Uterus (tissue), 4 donors: ENCODE data around the gene DGCR2. TPM values are rescaled to one million over a fixed set of nuclear protein-coding genes. Genes with fewer than 3 reads are reported as not detected.

Source experiments
- DNase-seq, 2 donors: peaks; one replicate each; pipeline ENCODE4 v3.0.0-alpha.2; 2019 to 2020
- H3K27ac ChIP-seq, 2 donors: fragments of 200-600 bp; sonication (generic); 1 replicate in 1 of 2; 2 replicates in 1 of 2; pipeline ENCODE4 v1.5.1; 2016 to 2018
- H3K27me3 ChIP-seq, 2 donors: fragments of 200-600 bp; sonication (generic); one replicate each; pipeline ENCODE4 v1.5.1; 2018 to 2019; ENCODE audit warnings: control low read depth in 1 of 2
- H3K36me3 ChIP-seq, 2 donors: fragments of 200-600 bp; sonication (generic); one replicate each; pipeline ENCODE4 v1.5.1; 2019; ENCODE audit warnings: control low read depth in 1 of 2
- H3K4me1 ChIP-seq, 2 donors: fragments of 200-600 bp; sonication (generic); one replicate each; pipeline ENCODE4 v1.5.1; 2018 to 2019; ENCODE audit warnings: control low read depth in 1 of 2
- H3K4me3 ChIP-seq, 2 donors: fragments of 200-600 bp; sonication (generic); 1 replicate in 1 of 2; 2 replicates in 1 of 2; pipeline ENCODE4 v1.5.1; 2018 to 2019; ENCODE audit warnings: mild to moderate bottlenecking in 1 of 2
- H3K9me3 ChIP-seq, 2 donors: fragments of 200-600 bp; sonication (generic); one replicate each; pipeline ENCODE4 v1.5.1; 2019; ENCODE audit warnings: control low read depth in 1 of 2
- CTCF ChIP-seq, 4 experiments: fragments of 200-600 bp in 2 of 4; fragments of 450-650 bp in 2 of 4; sonication (generic) in 2 of 4; IDR thresholded peaks; one replicate each; pipeline ENCODE4 v1.5.1; 2016 to 2019; ENCODE audit warnings: antibody characterized with exemption in 4 of 4, mild to moderate bottlenecking in 2 of 4, moderate library complexity in 1 of 4
- POLR2A ChIP-seq, 2 donors: fragments of 450-650 bp; IDR thresholded peaks; one replicate each; pipeline ENCODE4 v1.6.1; 2016; ENCODE audit warnings: antibody characterized with exemption in 2 of 2, mild to moderate bottlenecking in 1 of 2, moderate library complexity in 1 of 2
- intact Hi-C: fragments of 100-400 bp; cut with DNase I; formaldehyde crosslinking; loops from one replicate; pipeline ENCODE4 v1.15.1; 2023; ENCODE audit warnings: low total_unique reads
- total RNA-seq, 4 donors: library from RNA; depleted of rRNA in 3 of 4; stranded (reverse); fragments of >200 nt in 3 of 4; gene quantifications; one replicate each; pipeline versions ENCODE4 v1.1.0 to v1.2.4, GENCODE V29; 2014 to 2023
- donor health status: DM: yes; HTN: yes; CAD: no.

The DGCR2 gene
- total RNA-seq, 4 donors from 2014 or later: 18.2 to 88.9 (median 47.6) TPM

DNA sequence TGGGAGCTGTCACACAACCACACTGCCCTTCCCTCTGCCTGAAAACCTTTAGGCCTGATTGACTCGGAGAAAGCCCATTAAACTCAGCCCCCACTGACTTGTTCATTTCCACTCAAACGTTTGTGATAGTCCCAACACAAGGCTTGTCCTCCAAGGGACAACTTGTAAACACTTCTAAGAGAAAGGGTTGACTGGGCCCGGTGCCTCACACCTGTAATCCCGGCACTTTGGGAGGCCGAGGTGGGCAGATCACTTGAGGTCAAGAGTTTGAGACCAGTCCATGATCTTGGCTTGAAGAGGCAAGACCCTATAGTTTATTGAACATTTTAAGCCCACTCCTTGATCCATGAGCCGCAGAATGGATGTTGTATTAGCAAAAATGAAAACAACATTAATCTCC is 122.8 kb downstream of the DGCR2 start:
- no peak for TF ChIP-seq POLR2A (IDR thresholded peaks at IDR 0.05)
- H3K36me3 ChIP-seq: no peaks in the 10 kb centered on the region
- H3K27ac ChIP-seq: no peak overlapping the region
- H3K4me1 ChIP-seq: no peaks in the 10 kb centered on the region
- no peak overlapping the region for H3K4me3 ChIP-seq
- H3K27me3 ChIP-seq: no peaks in the 10 kb centered on the region
- intact Hi-C loops: no loop called here
- no peaks in the 10 kb centered on the region for H3K9me3 ChIP-seq
- no peak for DNase-seq

DNA sequence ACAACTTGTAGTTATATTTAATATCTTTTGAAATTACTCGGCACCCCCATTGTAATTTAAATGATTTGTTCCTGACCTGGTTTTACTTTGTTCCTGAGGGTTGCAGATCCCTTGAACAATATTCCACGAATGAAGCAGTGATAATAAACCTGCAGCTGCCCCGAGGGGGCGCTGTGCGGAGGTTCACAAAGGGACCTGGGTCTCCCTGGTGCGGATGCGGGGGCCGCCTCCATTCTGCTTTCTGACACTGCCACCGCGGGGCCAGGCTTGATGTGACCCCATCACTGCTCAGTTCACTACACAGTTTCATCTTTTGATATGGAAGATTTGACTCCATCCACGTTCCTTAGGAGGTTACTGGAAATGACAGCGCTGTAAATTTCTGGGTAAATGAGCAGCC is 123.2 kb downstream of the DGCR2 start:
- no peaks in the 10 kb centered on the region for H3K27me3 ChIP-seq
- DNase-seq: no peak

DNA sequence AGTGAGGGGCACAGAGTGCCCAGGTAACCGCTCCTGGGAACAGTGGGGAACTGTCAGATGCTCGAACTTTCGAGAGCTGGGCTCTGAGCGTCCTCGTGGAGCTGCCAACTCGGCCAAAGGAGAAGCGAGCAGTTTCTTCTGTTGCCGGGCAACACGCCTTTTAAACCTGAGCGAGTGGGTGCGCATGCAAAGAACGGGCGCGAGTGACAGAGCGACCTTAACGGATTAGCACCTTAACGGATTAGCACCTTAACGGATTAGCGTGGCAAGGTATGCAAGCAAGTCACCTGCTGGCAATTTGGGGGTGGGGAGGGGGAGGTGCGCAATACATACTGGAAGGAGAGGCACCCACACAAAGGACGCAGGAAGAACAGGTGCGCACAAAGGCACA is 124.3 kb downstream of the DGCR2 start:
- Histone ChIP-seq H3K4me1 (no peaks in the 10 kb centered on the region), H3K36me3 (no peaks in the 10 kb centered on the region), H3K27me3 (no peaks in the 10 kb centered on the region), H3K27ac (no peak overlapping the region), H3K4me3 (no peak overlapping the region), H3K9me3 (no peaks in the 10 kb centered on the region)
- intact Hi-C loops: no loop called here
- no peak for TF ChIP-seq CTCF (IDR thresholded peaks at IDR 0.05)
- no peak for TF ChIP-seq POLR2A (IDR thresholded peaks at IDR 0.05)
- DNase-seq: no peak

More for the DNA sequence above, 123.2 kb downstream of the DGCR2 start:
- no peaks in the 10 kb centered on the region for H3K4me1 ChIP-seq
- intact Hi-C loops: no loop called here
- TF ChIP-seq POLR2A (IDR thresholded peaks at IDR 0.05) (no peak), CTCF (IDR thresholded peaks at IDR 0.05) (no peak)
- no peaks in the 10 kb centered on the region for H3K36me3 ChIP-seq
- no peak overlapping the region for H3K4me3 ChIP-seq
- no peaks in the 10 kb centered on the region for H3K9me3 ChIP-seq
- H3K27ac ChIP-seq: no peak overlapping the region

GRCh38 chr22:18997306-18997924 is 124.8 kb downstream of the DGCR2 start:
- DNase-seq: no peak
- Histone ChIP-seq H3K27me3 (no peaks in the 10 kb centered on the region), H3K4me3 (no peak overlapping the region), H3K9me3 (no peaks in the 10 kb centered on the region), H3K4me1 (no peaks in the 10 kb centered on the region), H3K27ac (no peak overlapping the region), H3K36me3 (no peaks in the 10 kb centered on the region)
- intact Hi-C loops: no loop called here
- TF ChIP-seq CTCF (IDR thresholded peaks at IDR 0.05) (no peak), POLR2A (IDR thresholded peaks at IDR 0.05) (no peak)

GRCh38 chr22:18996376-18996900 is 125.8 kb downstream of the DGCR2 start:
- TF ChIP-seq CTCF (IDR thresholded peaks at IDR 0.05): no peak
- no peak for TF ChIP-seq POLR2A (IDR thresholded peaks at IDR 0.05)
- H3K4me1 ChIP-seq: no peaks in the 10 kb centered on the region
- intact Hi-C loops: no loop called here
- no peaks in the 10 kb centered on the region for H3K36me3 ChIP-seq
- H3K9me3 ChIP-seq: no peaks in the 10 kb centered on the region
- no peak overlapping the region for H3K4me3 ChIP-seq
- no peaks in the 10 kb centered on the region for H3K27me3 ChIP-seq
- H3K27ac ChIP-seq: no peak overlapping the region
- DNase-seq: no peak
